Measurements from ENCODE around the gene MCUR1.
"Not testable (repeated sequence)": the region's sequence is repeated elsewhere in the genome, so short reads cannot be mapped to it uniquely, and the experiment has no call there.

The MCUR1 gene

DNA sequence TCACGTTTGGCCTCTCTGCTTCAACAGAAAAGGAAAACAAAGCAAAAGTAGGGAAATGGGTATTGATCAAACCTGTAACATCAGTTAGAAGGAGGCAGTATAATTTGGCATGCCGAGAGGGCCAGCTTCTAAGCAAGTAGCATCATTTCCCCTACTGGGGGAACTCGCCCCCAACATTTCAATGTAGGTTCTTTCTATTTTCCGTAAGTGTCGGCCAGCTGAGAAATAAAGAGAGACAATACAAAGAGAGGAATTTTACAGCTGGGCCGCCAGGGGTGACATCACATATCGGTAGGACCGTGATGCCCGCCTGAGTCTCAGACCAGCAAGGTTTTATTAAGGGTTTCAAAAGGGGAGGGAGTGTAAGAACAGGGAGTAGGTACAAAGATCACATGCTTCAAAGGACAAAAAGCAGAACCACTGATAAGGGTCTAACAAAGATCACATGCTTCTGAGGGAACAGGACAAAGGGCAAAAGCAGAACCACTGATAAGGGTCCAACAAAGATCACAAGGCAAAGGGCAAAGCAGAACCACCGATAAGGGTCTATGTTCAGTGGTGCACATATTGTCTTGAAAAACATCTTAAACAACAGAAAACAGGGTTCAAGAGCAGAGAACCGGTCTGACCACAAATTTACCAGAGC is 14.4 kb upstream of the MCUR1 start:
- not testable (repeated sequence) for DNase-seq (ENCODE audit: low read depth in 2 of 2)

DNA sequence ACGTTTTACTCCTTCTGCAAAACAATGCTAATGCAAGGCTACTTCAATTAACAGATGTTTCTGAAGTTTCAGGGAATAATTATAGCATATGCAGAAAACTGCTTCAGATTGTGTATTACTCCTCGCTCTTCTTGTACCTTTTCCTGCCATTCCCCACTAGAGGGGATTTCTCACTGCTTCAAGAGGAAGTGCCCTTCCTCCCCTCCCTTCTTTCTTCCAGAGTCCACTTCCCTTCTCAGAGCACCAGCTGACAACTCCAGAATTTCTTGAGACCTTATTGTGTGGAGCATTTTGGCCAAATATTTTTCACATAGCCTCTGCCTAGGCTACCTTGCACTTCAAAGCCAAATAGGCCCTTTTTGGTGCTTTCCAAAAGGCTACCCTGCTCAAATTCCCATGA is 12.7 kb upstream of the MCUR1 start:
- DNase-seq (ENCODE audit: low read depth in 2 of 2), result no peak

DNA sequence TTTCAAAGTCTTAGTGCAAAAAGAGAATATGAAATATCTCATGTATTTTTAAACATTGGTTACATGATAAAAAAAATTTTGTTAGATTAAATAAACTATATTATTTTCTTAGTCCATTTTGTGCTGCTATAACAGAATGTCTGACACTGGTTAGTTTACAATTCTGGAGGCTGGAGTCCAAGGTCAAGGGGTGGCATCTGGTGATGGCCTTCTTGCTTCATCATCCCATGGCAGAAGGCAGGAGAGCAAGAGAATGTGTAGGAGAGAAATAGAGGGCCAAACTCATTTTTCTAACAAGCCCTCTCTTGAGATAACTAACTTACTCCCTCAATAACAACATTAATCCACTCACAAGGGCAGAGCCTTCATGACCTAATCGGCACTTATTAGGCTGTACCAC is 11.5 kb upstream of the MCUR1 start:
- DNase-seq (ENCODE audit: low read depth in 2 of 2), result no peak

DNA sequence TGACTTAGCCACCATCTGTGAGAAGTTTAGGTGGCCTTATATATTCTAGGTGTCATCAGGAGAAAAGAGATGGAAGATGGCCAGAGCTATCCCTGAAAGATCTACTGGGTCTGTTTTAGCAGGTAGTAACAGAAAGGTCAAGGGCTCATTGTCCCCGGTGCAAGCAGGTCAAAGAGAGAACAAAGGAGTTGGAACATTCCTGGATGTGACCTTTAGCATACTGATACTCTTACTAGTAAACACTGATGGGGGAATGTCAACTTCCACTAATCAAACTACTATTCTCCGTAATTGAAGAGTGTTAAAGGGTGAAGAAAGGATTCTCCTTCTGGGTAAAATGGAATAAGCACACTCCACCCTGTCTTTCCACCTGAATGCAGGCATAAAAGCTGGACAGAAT is 4.0 kb upstream of the MCUR1 start:
- no peak for DNase-seq (ENCODE audit: low read depth in 2 of 2)

DNA sequence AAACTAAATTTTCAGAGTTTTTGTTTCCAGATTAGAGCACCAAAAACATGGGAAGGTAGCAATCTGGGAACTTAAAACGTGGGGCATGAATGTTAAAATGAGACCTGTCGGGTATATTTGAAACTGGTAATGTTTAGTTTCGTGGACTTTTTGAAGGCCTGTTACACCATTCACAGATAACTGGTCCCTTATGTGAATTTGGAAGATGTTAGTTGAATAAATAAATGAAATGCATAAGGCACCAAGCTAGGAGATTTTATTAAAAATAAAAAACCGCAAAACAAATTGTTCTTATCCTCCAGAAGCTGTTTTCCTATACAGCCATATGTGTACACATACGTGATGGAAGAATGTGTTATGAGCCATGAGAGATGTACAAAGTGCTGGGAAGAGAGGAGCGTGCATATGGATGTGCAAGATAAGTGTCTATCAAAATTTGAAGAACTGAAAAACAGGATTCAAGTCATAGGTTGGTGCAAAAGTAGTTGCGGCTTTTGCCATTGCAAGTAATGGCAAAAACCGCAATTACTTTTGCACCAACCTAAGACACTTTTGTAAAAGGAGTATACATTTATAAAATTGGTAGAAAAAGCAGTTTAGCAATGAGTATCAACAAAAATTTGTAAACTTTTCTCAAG is 700 bp upstream of the MCUR1 start:
- DNase-seq (ENCODE audit: low read depth in 2 of 2), result no peak

DNA sequence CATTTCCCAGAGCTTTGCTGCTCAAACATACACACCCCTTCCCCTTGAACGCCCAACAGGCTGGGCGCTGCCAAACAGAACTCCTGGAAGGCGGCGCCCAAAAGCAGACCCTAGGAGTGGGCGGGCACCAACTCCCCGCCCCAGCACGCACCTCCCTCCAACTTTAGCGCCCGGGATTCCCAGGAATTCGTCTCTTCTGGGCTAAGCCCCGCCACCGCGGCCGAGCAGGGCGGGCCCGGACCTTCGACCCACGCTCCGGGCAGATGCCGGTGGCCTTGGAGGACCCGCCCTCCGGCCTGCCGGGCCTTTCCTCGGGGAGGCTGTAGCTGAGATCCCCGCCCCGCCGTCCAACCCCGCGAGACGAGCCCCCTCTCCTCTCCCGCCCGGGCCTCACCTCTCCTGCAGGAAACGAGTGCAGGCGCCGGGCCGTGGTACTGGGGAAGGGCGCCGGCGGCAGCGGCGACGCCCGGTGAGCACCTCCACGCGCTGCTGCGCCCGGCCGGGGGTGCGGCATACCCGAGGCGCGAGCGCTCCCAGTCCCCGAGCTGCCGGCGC is 659 bp downstream of the MCUR1 start:
- DNase-seq (ENCODE audit: low read depth in 2 of 2), result no peak

DNA sequence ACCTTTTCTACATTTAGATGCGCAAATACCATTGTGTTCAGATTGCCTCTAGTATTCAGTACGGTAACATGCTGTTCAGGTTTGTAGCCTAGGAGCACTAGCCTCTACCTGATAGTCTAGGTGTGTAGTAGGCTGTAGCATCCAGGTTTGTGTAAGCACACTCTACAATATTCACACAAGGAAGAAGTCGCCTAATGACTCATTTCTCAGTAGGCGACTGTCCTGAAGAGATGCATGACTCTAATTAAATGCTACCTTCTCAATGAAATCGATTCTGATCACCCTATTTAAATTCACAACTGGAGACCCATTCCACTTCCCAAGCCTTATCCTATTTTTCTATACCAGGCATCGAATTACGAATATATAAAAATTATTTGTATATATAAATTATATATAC is 1.3 kb downstream of the MCUR1 start:
- DNase-seq (ENCODE audit: low read depth in 2 of 2), result no peak

DNA sequence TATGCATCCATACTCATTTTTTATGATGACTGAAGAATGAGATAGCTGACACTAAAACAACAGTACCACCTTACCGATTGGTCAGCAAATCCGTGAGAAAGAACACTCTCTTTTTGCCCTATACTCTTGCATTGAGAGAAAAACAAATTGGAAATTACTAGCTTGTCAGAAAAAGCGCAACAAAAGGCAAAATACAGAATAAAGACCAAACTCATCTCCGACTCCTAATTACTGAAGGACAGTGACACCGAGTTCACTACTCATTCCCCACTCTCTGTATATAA is 2.1 kb downstream of the MCUR1 start:
- DNase-seq (ENCODE audit: low read depth in 2 of 2), result no peak

DNA sequence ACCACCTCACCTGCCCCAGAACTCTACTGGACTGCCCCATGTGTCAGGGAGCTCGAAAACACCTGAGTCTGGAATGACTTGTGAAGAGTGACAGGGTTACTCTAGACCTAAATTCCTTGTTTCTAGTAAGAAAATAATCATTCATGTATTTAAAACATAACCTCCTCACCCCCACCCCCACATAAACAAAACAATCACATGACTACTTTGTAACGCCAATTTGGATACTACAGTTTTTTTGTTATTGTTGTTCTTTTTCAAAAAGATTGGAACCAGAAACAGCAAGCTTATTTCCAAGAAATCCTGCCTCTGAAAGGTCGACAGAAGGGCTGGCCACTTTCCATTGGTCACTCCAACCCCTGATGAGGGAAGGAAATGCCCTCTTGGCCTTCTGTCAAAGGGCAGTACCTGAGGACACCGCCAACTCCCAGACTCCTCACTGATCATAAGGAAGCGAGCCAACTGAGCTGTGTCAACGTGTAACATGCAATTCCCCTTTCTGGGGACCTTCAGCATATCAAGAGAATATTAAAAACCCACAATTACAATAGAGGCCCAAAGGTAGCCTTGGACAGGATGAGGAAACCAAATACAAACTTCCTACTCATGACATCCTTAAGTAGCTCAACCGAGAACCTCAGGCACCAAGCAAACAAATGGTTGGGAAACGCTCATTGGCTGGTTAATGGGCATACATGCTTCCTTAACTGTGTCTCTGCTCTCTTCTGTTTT is 2.6 kb downstream of the MCUR1 start:
- no peak for DNase-seq (ENCODE audit: low read depth in 2 of 2)

DNA sequence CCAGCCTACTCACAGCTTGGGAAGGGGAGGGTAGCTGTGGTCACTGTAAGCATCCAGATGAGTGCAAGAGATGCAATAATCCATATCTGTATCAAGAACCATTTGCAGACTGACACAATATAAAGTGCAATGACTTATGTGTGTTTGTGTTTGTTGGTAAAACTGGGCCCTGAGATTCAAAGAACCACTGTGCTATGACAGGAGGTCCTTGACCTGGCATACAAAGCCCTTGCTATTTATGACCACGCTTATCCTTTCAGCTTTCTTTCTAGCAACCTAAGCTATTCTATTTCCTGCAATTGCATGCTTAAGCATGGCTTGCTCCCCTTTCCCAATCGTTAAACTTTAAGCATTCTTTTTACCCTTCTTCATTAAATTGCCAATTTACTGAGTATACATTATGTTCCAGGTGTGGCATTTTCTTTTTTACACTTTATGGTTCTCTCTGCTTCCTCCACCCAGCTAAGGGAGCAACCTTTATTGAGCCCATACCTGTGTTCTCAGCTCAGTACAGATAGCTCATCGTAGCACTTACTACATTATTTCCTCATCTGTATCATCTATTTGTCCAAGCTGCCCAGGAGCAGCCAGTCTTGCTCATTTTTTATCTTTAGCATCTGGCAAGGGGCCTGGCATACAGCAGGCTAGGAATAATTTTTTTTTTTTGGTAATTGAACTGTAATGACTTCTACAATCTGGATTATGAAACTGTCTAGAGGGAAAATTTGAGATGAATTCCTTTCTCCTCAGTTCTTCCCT is 3.5 kb downstream of the MCUR1 start:
- no peak for DNase-seq (ENCODE audit: low read depth in 2 of 2)

DNA sequence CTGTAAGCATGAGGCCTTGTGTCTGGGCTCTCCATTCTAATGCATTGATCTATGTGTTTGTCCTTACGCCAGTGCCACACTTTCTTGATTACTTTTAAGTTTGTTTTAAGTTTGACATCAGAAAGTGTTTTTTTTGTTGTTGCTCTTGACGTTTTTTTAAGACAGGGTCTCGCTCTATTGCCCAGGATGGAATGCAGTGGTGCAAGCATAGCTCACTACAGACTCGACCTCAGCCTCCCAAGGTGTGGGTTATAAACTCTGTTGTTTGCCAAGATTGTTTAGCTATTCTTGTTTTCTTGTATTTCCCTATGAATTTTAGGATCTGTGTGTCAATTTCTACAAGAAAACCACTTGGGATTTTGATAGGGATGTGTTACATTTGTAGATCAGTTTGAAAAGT is 5.6 kb downstream of the MCUR1 start:
- DNase-seq (ENCODE audit: low read depth in 2 of 2), result no peak

DNA sequence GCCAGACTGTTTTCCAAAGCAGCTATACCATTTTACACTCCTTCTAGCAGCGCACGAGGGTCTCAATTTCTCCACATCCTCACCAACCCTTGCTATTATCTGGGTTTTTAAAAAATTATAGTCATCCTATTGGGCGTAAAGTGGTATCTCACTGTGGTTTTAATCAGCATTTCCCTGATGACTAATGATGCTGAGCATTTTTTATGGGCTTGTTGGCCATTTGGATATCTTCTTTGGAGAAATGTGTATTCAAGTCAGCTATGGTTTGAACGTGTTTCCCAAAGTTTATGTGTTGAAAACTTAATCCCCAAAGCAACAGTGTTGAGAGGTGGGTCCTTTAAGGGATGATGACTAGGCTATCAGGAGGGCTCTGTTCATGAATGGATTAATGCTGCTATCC is 6.7 kb downstream of the MCUR1 start:
- DNase-seq (ENCODE audit: low read depth in 2 of 2), result no peak

DNA sequence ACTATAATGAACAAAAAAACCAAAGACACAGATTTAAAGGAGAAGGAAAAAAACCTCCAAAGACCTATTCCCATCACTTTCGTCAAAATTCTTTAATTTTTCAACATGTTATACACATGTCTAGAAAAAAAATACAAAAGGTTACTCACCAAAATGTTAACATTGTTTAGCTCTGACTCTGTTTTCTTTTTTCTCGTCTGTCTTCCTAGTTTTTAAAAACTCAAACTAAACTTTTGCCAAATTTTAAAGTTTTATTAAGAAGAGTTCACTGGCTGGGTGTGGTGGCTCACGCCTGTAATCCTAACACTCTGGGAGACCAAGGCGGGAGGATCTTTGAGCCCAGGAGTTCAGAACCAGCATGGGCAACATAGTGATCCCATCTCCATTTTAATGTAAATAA is 10.8 kb downstream of the MCUR1 start:
- no peak for DNase-seq (ENCODE audit: low read depth in 2 of 2)

DNA sequence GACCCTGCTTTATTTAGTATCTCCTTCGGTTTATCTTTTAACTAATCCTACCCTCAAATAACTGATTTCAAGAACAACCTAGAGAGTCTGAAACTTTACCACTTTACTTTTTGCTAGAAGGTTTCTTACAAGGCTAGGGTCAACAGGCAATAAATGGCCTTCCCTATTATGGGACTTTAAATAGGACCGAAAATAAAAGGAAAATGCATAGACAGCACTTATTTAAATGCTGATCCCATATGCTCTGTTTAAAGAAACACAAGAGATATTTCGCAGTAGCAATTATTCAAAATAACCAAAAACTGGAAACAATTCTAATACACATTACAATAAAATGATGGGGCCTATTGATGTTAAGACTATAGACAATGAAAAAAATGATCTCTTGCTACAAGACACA is 13.7 kb downstream of the MCUR1 start:
- DNase-seq (ENCODE audit: low read depth in 2 of 2), result no peak

DNA sequence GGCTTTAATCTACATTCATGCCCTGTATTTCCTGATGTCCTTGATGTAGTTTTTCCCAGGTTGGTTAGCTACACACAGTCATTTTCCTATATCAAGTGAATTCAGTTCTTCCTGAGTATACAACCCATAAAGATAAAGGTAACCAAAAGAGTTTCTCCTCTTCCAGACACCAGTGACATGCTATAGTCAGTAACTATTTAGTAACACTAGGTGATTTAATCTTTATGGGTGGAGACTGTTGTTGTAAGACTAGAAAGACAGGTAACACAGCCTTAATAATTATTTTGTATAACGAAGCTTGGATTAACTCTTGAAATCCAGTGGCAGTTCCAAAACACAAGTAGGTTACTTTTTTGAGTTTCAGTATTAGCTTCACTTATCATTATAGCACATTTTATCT is 17.6 kb downstream of the MCUR1 start:
- no peak for DNase-seq (ENCODE audit: low read depth in 2 of 2)

DNA sequence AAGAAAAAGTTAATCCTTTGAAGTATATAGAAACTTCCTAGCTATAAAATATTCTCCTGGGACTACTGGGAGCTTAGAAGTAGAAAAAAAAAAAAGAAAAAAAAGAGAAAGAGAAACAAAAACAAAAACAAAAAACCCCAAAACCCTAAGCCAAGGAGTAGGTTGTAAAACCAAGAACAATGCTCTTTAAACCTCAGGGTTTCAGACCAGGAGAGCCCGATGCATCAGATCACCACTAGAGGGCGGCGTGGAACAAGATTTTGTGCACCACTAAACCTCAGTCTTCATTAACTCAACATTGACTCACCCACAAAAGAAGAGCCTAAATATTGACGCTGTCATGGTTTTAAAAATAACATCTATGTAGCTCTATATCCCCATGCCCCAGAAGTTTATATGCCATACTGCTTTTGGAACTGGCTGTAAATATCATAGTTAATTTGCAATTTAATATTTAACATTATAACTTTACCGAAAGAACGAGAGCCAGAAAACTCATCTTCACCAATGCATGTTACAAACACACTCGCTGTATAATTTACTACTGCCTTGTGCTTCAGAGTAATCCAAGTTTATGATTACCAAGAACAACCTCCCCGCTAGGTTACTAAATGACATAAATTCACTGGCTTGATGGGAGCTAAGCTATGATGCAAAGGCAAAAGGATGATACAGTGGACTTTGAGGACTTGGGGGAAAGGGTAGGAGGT is 19.2 kb downstream of the MCUR1 start:
- peak; percentile 67 to 70 for DNase-seq (ENCODE audit: low read depth in 2 of 2)

DNA sequence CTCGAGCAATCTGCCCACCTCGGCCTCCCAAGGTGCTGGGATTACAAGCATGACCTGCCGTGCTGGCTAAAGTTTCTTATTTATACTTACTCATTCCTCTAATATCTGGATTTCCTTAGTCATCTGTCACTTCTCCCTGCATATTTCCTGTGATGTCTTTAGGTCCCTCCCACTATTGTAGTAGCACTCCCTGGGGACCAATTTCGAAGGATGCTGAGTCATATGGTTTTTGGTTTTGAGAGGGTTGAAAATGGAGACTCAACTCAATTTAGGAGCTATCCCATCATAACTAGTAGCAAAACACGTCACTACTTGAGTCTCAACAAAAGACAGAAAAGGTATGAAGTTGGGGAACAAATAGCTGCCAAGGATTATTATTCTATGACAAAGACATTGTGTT is 20.2 kb downstream of the MCUR1 start:
- no peak for DNase-seq (ENCODE audit: low read depth in 2 of 2)

DNA sequence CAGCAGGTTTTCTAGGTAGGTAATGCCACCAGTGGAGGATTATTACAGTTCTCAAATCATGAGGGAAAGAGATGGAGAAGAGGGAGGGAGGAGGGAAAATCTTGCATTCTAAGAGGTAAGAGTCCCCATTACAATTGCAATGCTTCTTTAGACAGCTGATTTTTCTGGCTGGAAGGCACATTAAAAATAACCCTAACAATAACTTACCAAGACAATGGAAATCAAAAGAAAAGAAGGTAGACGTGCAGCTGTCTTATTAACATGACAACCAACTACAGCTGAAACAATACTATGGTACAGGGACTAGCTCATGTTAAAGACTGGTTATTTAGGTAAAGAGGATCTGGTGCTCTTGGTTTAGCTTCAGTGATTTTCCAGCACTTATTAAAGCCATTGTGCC is 24.6 kb downstream of the MCUR1 start:
- no peak for DNase-seq (ENCODE audit: low read depth in 2 of 2)

DNA sequence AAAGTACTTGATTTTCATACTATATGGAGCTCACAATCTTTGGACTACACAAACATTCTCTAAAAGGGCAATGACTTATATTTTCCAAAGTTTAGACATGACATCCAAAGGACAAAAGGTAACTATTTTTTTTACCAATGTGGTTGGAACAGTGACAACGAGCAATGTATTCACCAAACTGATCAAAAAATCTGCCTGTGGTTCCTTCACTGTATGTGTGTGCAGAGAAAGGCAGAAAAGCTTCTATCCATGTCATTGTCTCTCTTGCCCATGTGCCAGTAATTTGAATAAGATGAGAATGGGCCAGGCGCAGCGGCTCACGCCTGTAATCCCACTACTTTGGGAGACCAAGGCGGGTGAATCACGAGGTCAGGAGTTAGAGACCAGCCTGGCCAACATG is 25.5 kb downstream of the MCUR1 start:
- no peak for DNase-seq (ENCODE audit: low read depth in 2 of 2)

DNA sequence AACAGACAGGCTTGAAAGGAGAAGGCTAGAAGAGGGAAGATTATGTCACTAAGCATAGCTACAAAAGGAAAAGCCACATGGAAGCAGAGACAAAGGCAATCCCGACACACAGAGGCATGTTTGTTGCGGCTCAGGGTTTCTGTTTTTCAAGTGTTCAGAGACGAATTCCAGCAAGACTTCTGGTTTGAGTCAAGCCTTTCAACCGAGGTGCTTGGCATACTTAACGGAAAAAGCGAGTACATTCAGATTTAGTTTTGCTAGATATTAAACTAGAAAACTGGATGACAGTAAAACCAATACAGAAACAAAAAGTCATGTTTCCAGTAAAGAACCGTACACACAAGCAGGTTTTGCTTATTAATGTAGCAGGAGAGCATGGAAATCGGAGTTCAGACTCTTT is 27.2 kb downstream of the MCUR1 start:
- DNase-seq (ENCODE audit: low read depth in 2 of 2), result no peak

DNA sequence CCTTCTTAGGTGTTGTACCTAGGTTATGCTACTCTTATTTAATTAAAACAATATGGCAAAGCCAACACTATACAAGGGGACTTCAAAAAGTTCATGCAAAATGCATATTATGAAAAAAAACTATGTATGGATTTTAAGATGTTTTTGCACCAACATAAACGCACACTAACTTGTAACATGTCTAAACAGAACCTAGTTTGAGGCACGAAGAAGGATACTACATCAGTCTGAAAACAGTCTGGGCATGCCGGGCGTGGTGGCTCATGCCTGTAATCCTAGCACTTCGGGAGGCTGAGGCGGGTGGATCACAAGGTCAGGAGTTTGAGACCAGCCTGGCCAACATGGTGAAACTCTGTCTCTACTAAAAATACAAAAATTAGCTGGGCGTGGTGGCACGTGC is 34.2 kb downstream of the MCUR1 start:
- DNase-seq (ENCODE audit: low read depth in 2 of 2), result not testable (repeated sequence)

DNA sequence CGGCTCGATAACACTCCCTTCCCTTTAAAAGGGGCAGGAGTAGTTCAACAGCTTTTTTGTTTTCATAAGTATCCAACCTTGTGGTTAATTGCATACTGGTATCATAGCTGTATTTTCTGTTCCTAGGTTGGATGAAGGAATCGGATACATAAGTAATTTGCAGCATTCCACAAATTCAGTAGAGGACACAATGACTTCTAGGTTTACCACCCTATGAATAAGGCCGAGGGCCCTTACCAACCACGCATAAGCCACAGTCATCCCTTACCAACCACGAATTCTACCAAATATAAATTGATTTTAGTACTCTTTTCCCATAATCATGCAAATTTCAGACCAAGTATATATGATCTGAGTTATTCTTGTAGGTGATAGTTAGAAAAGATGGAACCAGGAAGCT is 36.3 kb downstream of the MCUR1 start:
- DNase-seq (ENCODE audit: low read depth in 2 of 2), result no peak

All from activated CD8-positive, alpha-beta memory T cell treated with anti-CD3 and anti-CD28 coated beads for 4 hours (primary cell).